Liver (tissue), 9 donors: ENCODE data around the gene NISCH. TPM values are rescaled to one million over a fixed set of nuclear protein-coding genes. Genes with fewer than 3 reads are reported as not detected.

ENCODE experiments used
- DNase-seq: peaks from one replicate; pipeline ENCODE4 v3.0.0-alpha.2; 2017; ENCODE audit warnings: low spot score
- H3K27ac ChIP-seq, 2 donors: one replicate each; pipeline ENCODE4 v1.7.0; 2013; ENCODE audit warnings: inconsistent platforms in 2 of 2, low read length in 2 of 2, control low read depth in 1 of 2, low read depth in 1 of 2, mild to moderate bottlenecking in 1 of 2
- H3K27me3 ChIP-seq, 4 donors: one replicate each; pipeline versions ENCODE4 v1.6.1 to v1.7.0; 2013; ENCODE audit warnings: low read length in 3 of 4, inconsistent platforms in 1 of 4, mild to moderate bottlenecking in 1 of 4, moderate library complexity in 1 of 4; ENCODE audit not compliant: control insufficient read depth in 4 of 4, insufficient read depth in 4 of 4
- H3K36me3 ChIP-seq, 4 donors: one replicate each; pipeline versions ENCODE4 v1.6.1 to v1.7.0; 2013; ENCODE audit warnings: low read length in 3 of 4, mild to moderate bottlenecking in 3 of 4, low read depth in 1 of 4, moderate library complexity in 1 of 4; ENCODE audit not compliant: control insufficient read depth in 4 of 4, insufficient read depth in 3 of 4
- H3K4me1 ChIP-seq, 4 donors: one replicate each; pipeline versions ENCODE4 v1.6.1 to v1.7.0; 2013; ENCODE audit warnings: low read length in 3 of 4, mild to moderate bottlenecking in 3 of 4, moderate library complexity in 1 of 4; ENCODE audit not compliant: control insufficient read depth in 4 of 4, insufficient read depth in 4 of 4
- H3K4me3 ChIP-seq, 3 donors: one replicate each; pipeline versions ENCODE4 v1.6.1 to v1.7.0; 2013; ENCODE audit warnings: low read length in 3 of 3, control low read depth in 1 of 3, low read depth in 1 of 3, mild to moderate bottlenecking in 1 of 3
- H3K9ac ChIP-seq, 2 donors: one replicate each; pipeline ENCODE4 v1.7.0; 2013; ENCODE audit warnings: low read length in 2 of 2, mild to moderate bottlenecking in 2 of 2, moderate library complexity in 2 of 2, control low read depth in 1 of 2, low read depth in 1 of 2
- H3K9me3 ChIP-seq, 4 donors: one replicate each; pipeline versions ENCODE4 v1.6.1 to v1.7.0; 2013; ENCODE audit warnings: low read length in 3 of 4; ENCODE audit not compliant: control insufficient read depth in 4 of 4
- ATF3 ChIP-seq: IDR thresholded peaks from 2 replicates; pipeline ENCODE4 v1.6.1; 2016; ENCODE audit warnings: antibody characterized with exemption
- CTCF ChIP-seq: fragments of 150-350 bp; IDR thresholded peaks from 2 replicates; pipeline ENCODE4 v1.5.1; 2017; ENCODE audit warnings: improper control_type of control experiment, low read depth, low read length; ENCODE audit not compliant: missing input control
- EGR1 ChIP-seq, 2 donors: IDR thresholded peaks; 2 replicates each; pipeline ENCODE4 v1.6.1; 2016 to 2018; ENCODE audit warnings: antibody characterized with exemption in 2 of 2, low read depth in 2 of 2
- FOXA1 ChIP-seq: IDR thresholded peaks from 2 replicates; pipeline ENCODE4 v1.6.1; 2016; ENCODE audit warnings: antibody characterized with exemption
- FOXA2 ChIP-seq: IDR thresholded peaks from 2 replicates; pipeline ENCODE4 v1.6.1; 2016; ENCODE audit warnings: antibody characterized with exemption
- GABPA ChIP-seq, 2 donors: IDR thresholded peaks in 1 of 2; conservative IDR thresholded peaks in 1 of 2; 2 replicates each; pipeline ENCODE4 v1.6.1; 2016; ENCODE audit warnings: antibody characterized with exemption in 2 of 2, mild to moderate bottlenecking in 1 of 2, moderate library complexity in 1 of 2
- HNF4A ChIP-seq, 2 donors: conservative IDR thresholded peaks; 2 replicates each; pipeline ENCODE4 v1.6.1; 2016; ENCODE audit warnings: antibody characterized with exemption in 2 of 2, mild to moderate bottlenecking in 2 of 2
- HNF4G ChIP-seq: IDR thresholded peaks from 2 replicates; pipeline ENCODE4 v1.6.1; 2016; ENCODE audit warnings: antibody characterized with exemption
- JUND ChIP-seq, 2 donors: IDR thresholded peaks; 2 replicates each; pipeline ENCODE4 v1.6.1; 2016; ENCODE audit warnings: antibody characterized with exemption in 2 of 2
- MAX ChIP-seq: IDR thresholded peaks from 2 replicates; pipeline ENCODE4 v1.6.1; 2016; ENCODE audit warnings: antibody characterized with exemption
- NR2F2 ChIP-seq: IDR thresholded peaks from 2 replicates; pipeline ENCODE4 v1.6.1; 2016; ENCODE audit warnings: antibody characterized with exemption
- RAD21 ChIP-seq, 2 donors: IDR thresholded peaks; 2 replicates each; pipeline ENCODE4 v1.6.1; 2016; ENCODE audit warnings: antibody characterized with exemption in 2 of 2, mild to moderate bottlenecking in 2 of 2
- REST ChIP-seq: IDR thresholded peaks from 2 replicates; pipeline ENCODE4 v1.6.1; 2016; ENCODE audit warnings: antibody characterized with exemption, mild to moderate bottlenecking
- RXRA ChIP-seq, 2 donors: IDR thresholded peaks; 2 replicates each; pipeline ENCODE4 v1.6.1; 2017 to 2018; ENCODE audit warnings: antibody characterized with exemption in 2 of 2, mild to moderate bottlenecking in 1 of 2
- SP1 ChIP-seq: IDR thresholded peaks from 2 replicates; pipeline ENCODE4 v1.6.1; 2018; ENCODE audit warnings: antibody characterized with exemption, mild to moderate bottlenecking
- TAF1 ChIP-seq: conservative IDR thresholded peaks from 2 replicates; pipeline ENCODE4 v1.6.1; 2016; ENCODE audit warnings: antibody characterized with exemption, mild to moderate bottlenecking
- YY1 ChIP-seq: IDR thresholded peaks from 2 replicates; pipeline ENCODE4 v1.6.1; 2016; ENCODE audit warnings: antibody characterized with exemption, mild to moderate bottlenecking
- ZBTB33 ChIP-seq: IDR thresholded peaks from 2 replicates; pipeline ENCODE4 v1.6.1; 2016; ENCODE audit warnings: antibody characterized with exemption
- WGBS: extraction: QIAGEN DNeasy Blood & Tissue Kit; methylation state at CpG from one replicate; pipeline ENCODE4 v1.1.7; 2013; 5-methylcytosine and 5-hydroxymethylcytosine counted together
- polyA plus RNA-seq, 2 donors: library from polyadenylated mRNA; stranded (reverse) in 1 of 2; unstranded in 1 of 2; fragments of 200-250 nt in 1 of 2; fragments of >200 nt in 1 of 2; fragmentation: Nextera tagmentation in 1 of 2; extraction: Ambion mirVana in 1 of 2; gene quantifications; one replicate each; pipeline versions ENCODE4 v1.2.1 to v1.2.3, GENCODE V29; 2013 to 2015
- total RNA-seq, 2 donors: library from RNA; depleted of rRNA; stranded (reverse); fragments of >200 nt; gene quantifications; one replicate each; pipeline ENCODE4 v1.2.3, GENCODE V29; 2014
- donor health status: healthy.
- donor health status: healthy.
- donor health status: healthy.
- donor health status: healthy.
- donor health status: healthy.

NISCH gene
- total and polyA plus RNA-seq, 4 donors: 10.8 to 39.8 (median 17.6) TPM

- TF ChIP-seq SP1 (no peak), ZBTB33 (no peak), RAD21 (IDR thresholded peaks at IDR 0.05) (no peak), RXRA (IDR thresholded peaks at IDR 0.05) (no peak)
Measured at GRCh38 chr3:52456169-52456799, 880 bp downstream of the NISCH start (continued).

- WGBS: 75% methylated on average over 5 of the region's 5 CpGs
- Histone ChIP-seq H3K9ac (no peak overlapping the region), H3K36me3 (peaks cover 4 to 32% (median 18%) of the 10 kb centered on the region in 4 donors), H3K27ac (peak overlapping the region; percentile 81 to 86), H3K4me1 (peaks cover 0 to 19% (median 10%) of the 10 kb centered on the region in 4 donors), H3K27me3 (no peaks in the 10 kb centered on the region), H3K4me3 (peak overlapping the region in 2 of 3 donors; percentile 66 to 88), H3K9me3 (no peaks in the 10 kb centered on the region)
- no peak for DNase-seq
- TF ChIP-seq ZBTB33: no peak
- no peak for TF ChIP-seq NR2F2
- no peak for TF ChIP-seq YY1
- no peak for TF ChIP-seq HNF4A (conservative IDR thresholded peaks at IDR 0.05)
- TF ChIP-seq GABPA (IDR thresholded peaks at IDR 0.05 in 1 of 2, conservative IDR thresholded peaks at IDR 0.05 in 1 of 2): no peak
- TF ChIP-seq MAX: no peak
- TF ChIP-seq REST: no peak
- TF ChIP-seq EGR1 (IDR thresholded peaks at IDR 0.05; ENCODE audit: low read depth in 2 of 2): no peak
- no peak for TF ChIP-seq CTCF
- no peak for TF ChIP-seq RAD21 (IDR thresholded peaks at IDR 0.05)
- TF ChIP-seq TAF1: no peak
- no peak for TF ChIP-seq FOXA2
- TF ChIP-seq RXRA (IDR thresholded peaks at IDR 0.05): no peak
- TF ChIP-seq FOXA1: no peak
- no peak for TF ChIP-seq HNF4G
- TF ChIP-seq ATF3: no peak
- TF ChIP-seq JUND (IDR thresholded peaks at IDR 0.05): no peak
Measured at GRCh38 chr3:52456800-52457183, 1.4 kb downstream of the NISCH start.
